Left ventricle myocardium superior (tissue), 1 donor: Measurements from ENCODE around the gene SDR9C7. TPM values are rescaled to one million over a fixed set of nuclear protein-coding genes. Genes with fewer than 3 reads are reported as not detected.
A peak's percentile ranks its signal among the peaks of the same experiment; 100 is the strongest.
"Not testable (repeated sequence)": the region's sequence is repeated elsewhere in the genome, so short reads cannot be mapped to it uniquely, and the experiment has no call there.

ENCODE experiments used
- ATAC-seq: fragments of 200-7000 bp; cut with Tn5 transposase; one replicate; pipeline ENCODE4 v1.9.1; 2020; ENCODE audit warnings: mild to moderate bottlenecking, moderate library complexity
- DNase-seq: peaks from one replicate; pipeline ENCODE4 v3.0.0-alpha.2; 2020
- intact Hi-C: fragments of 100-400 bp; cut with micrococcal nuclease; formaldehyde crosslinking; loops from one replicate; pipeline ENCODE4 v1.11.0; 2022
- total RNA-seq: library from RNA; stranded (reverse); fragmentation: NEBNext Ultra II Directional; extraction: Animal tissue kit (Norgen Biotek cat#: 25700); gene quantifications from one replicate; pipeline ENCODE4 v1.2.1, GENCODE V29; 2021
- donor health status: DM: no; HTN: yes; CAD: no; lungs with severe emphysema.

Gene SDR9C7
- total RNA-seq, 1 donor from 2014 or later, result not detected

DNA sequence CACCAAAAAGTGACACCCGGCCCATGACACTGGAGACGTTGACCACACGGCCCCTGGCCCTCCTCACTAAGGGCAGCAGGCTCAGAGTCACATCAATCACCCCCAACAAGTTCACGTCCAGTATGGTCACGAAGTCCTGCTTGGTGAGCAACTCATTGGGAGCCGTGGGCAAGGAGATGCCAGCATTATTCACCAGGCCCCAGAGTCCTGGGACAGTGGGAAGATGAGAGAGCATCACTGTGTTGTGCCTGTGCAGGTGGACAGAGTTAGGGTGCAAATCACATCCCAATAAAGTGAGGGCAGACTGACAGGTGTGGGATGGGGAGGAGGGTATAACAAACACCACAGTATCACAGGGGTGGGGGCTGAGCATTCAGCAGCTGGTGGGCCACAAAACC lies 20.7 kb upstream of the SDR9C7 start:
- intact Hi-C loops, result no loop called here
- no peak for DNase-seq

DNA sequence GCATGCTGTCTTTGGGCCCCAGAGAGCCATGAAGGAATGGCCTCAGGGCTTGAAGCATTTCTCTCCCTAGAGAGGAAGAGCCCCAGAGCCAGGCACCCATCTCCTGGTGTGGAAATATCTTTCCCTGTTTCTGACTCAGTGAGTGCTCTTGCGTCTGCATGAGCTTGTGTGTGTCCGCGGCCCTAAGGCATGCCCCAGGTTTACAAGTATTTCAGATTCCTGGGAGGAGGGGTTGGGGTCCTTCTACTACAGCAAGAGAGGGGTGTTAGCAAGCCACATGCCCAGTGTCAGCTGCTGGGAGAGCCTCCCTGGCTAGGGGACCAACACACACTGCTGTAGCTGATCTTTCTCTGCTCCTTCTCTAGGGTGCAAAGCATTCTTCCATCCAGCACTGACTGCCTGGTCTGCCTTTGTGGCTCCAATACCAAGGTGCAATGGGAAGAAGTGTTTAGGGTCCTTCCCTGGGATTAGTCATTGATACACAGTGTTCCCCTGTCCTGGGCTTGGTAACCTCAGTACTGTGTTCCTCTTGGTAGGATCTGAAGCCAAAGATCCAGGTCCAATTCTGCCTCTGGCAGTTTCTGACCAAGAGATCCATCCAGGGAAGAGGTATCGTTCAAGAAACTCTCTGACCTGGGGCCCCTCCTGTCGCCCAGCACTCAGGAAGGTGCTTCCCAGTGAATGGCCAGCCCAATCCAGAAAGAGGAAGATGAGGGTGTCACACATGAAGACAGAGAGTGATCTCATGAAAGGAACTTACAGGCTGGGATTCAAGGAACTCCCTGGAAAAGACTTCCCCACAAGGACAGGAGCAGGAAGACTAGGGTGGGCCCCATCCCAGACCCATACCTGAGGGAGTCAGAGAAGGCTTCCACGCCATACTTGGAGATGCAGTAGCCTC lies 20.1 kb upstream of the SDR9C7 start:
- ATAC-seq, result no peak
- intact Hi-C loops, result no loop called here
- DNase-seq, result no peak

More for the DNA sequence above, 20.7 kb upstream of the SDR9C7 start:
- no peak for ATAC-seq

DNA sequence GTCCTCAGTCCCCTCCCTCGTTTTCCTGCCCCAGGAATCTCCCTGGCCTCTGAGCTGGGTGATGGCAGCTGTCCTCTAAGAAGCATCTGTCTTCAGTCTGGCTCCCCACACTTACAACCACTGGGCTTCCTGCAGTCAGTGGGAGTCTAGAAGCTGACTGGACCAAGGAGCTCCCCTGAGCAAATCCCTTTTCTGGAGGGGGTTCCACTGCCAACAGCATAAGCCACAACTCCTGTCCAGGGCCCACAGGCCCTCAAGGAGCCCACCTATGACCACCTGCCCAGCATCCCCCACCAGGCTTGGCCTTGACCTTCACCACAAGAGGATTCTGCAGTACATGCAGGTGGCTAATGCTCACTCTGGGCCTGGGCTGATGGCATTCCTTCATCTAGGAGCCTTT lies 19.1 kb upstream of the SDR9C7 start:
- intact Hi-C loops, result no loop called here
- DNase-seq (no peak), ATAC-seq (no peak)

DNA sequence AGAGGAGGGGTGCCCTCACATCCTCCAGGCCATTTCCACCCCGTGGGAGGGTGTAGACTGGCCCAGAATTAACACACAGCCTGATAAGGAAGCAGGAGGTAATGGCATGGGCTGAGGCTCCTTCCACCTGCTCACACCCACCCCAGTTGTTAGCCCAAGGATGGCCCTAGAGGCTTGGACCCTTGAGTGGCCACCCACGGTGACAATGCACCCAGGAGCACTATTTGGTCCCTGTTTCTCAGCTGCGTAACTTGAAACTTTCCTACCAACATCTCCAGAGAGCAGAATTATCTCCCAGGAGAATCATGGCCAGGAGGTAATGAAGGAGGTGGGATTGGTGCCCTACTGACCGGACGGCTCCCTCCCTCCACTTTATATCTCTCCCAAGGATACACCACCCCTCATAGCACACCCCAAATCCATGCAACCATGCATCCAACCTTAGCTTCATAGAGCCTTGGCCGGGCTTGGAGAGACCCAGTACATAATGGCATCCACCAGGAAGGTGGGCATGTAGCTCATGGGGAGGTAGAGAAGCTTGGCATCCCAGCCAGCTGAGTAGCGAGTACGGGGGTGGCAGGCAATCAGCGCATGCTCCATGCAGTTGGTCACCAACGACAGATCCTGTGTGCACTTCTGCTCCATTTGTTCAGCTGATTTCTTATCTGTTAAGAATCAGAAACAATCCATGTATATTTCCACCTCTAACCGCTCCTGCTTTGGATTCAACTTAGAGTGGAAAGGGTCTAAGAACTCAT lies 17.6 kb upstream of the SDR9C7 start:
- no peak for DNase-seq
- no peak for ATAC-seq
- intact Hi-C loops, result no loop called here

- DNase-seq (no peak), ATAC-seq (no peak)
- intact Hi-C loops, result no loop called here
These were observed 14.7 kb upstream of the SDR9C7 start for GRCh38 chr12:56948881-56949280.

DNA sequence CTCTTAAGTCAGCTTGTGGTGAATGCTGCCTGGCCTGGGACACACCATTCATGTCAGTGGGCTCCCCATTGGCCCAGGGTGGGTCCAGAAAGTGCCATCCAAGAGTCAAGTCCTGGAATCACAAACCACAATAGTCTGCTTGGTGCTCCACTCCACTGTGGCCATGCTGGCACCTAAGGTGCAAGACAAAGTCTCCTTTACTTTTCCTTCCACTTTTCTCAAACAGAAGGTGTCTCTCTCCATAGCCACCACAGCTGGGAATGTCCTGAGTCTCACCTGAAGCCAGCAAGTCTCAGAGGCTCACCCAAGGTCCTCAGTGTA lies 14.2 kb upstream of the SDR9C7 start:
- intact Hi-C loops, result no loop called here
- ATAC-seq (no peak), DNase-seq (no peak)

DNA sequence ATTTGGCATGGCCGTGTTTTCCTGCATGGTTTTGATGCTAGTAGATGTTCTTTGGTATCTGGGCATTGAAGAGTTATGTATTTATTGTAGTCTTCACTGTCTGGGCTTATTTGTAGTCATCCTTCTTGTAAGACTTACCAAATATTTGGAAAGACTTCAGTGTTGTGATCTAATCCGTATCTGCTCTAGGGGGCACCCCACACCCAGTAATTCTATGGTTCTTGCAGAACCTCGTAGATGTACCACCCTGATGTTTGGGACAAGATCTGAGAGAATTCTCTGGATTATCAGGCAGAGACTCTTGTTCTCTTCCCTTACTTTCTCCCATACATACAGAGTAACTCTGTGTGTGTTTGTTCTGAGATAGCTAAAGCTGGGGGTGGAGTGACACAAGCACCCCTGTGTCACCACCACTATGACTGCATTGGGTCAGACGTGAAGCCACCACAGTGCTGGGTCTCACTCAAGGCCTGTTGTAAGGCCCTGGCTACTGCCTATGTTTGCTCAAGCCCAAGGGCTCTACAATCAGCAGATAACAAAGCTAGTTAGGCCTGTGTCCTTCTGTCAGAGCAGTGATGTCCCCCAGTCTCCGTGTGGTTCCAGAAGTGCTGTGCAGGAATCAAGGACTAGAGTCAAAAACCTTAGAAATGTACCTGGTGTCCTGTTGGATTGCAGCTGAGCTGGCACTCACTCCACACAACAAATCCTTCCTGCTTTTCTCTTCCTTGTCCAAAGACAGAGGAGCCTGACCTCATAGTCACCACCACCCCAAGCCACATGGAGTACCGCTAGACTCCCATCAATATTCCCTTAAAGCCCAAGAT lies 13.6 kb upstream of the SDR9C7 start:
- intact Hi-C loops, result no loop called here
- no peak for DNase-seq
- no peak for ATAC-seq

DNA sequence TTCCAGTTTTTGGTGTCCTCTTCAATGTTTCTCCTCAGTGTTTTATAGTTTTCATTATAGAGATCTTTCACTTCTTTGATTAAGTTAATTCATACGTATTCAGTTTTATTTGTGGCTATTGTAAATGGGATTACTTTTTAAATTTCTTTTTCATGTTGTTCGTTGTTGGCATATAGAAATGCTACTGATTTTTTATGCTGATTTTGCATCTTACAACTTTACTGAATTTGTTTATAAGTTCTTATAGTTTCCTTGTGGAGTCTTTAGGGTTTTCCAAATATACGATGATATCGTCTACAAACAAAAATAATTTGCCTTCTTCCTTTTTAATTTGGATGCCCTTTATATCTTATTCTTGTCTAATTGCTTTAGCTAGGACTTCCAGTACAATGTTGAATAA lies 9.7 kb upstream of the SDR9C7 start:
- no peak for DNase-seq
- intact Hi-C loops, result no loop called here
- no peak for ATAC-seq

DNA sequence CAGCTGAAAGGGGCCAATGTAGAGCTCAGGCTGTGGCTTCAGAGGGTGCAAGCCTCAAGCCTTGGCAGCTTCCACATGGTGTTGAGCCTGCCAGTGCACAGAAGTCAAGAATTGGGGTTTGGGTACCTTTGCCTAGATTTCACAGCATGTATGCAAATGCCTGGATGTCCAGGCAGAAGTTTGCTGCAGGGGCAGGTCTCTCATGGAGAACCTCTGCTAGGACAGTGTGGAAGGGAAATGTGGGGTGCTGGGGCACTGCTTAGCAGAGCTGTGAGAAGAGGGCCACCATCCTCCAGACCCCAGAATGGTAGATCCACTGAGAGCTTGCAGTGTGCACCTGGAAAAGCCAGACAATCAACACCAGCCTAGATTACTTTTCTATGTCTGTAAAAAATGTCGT lies 9.2 kb upstream of the SDR9C7 start:
- DNase-seq, intact Hi-C loops, ATAC-seq: not testable (repeated sequence)

GRCh38 chr12:56941299-56942017 lies 7.2 kb upstream of the SDR9C7 start:
- ATAC-seq, result no peak
- no peak for DNase-seq
- intact Hi-C loops, result no loop called here

DNA sequence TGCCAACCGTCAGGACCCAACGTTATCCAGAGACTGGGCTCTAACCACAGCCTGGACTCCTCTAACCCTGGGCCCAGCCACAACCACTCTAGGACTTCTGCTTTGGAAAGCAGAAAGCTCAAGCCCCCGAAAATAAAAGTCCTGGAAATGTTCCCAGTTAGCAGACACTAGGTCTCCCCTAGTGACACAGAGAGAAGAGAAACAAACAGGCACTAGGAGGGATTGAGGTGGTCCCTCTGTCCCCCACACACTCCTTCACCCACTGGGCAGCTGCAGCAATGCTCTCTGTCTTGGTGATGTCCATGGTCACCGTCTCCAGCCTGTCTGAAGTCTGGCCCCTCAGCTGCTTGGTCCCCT lies 6.7 kb upstream of the SDR9C7 start:
- ATAC-seq, intact Hi-C loops, DNase-seq: not testable (repeated sequence)

- intact Hi-C loops, result no loop called here
- DNase-seq (no peak), ATAC-seq (no peak)
These were observed 1.5 kb upstream of the SDR9C7 start for GRCh38 chr12:56935752-56936151.

GRCh38 chr12:56935157-56935556 lies 949 bp upstream of the SDR9C7 start:
- intact Hi-C loops, result no loop called here
- ATAC-seq, result no peak
- DNase-seq, result no peak

DNA sequence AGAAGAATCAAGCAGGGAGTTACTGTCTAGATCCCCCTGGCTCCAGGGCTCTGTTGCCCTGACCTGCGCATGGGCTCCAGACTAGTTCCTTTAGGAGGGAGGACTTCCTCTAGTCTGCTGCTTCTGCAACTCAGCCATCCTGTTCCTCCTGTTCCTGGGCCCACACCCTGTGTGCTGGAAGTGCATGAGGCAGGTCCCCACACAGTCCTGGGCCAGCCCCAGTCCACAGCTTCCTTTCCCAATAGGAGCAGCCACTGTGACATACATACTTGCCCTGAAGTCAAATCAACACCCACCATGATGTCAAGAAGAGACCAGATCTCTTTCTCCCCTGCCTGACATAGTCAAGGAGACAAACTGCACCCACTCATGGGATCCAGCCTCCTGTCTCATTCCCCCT lies 1.3 kb downstream of the SDR9C7 start:
- ATAC-seq (peak; percentile 81), DNase-seq (no peak)
- intact Hi-C loops, result no loop called here

GRCh38 chr12:56932146-56932545 lies 2.1 kb downstream of the SDR9C7 start:
- intact Hi-C loops, result no loop called here
- ATAC-seq (no peak), DNase-seq (no peak)

DNA sequence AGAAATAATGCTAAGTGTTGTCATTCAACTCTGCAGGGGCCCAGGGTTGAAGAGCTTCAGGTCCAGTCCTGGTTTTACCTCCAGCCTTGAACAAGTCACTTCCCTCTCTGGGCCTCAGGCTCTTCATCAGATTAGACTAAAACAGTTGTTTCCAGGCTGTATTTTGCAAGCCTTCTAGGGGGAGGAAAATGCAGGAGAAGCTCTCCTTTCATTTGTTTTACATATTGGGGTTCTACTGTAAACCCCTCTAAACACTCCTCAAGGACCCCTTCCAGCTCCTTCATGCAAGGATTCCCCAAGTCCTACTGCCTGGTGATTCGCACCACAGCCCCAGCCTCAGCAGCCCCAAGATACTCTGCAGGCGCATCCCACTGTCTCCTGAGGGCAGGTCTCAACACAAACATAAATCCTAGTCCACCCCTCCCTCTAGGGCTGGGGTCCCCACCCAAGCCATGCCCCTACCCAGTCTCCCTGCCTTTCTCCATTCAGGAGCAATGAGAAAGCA lies 2.7 kb downstream of the SDR9C7 start:
- intact Hi-C loops, result no loop called here
- ATAC-seq, result peak; percentile 43

DNA sequence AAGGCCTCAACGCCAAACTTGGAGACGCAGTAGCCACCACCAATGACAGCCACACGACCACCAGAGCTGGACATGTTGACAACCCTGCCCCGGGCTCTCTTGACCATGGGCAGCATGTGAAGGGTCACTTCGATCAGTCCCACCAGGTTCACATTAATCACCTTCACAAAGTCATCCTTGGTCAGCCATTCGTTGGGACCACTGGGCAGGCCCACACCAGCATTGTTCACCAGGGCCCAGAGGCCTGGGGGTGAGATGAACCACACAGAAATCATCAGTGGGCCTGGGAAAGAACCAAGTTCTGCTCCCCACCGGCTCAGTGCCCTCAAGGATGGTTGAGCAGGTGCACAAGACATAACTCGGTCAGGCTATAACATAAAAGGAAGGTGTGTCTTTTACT lies 4.0 kb downstream of the SDR9C7 start:
- DNase-seq, result no peak
- intact Hi-C loops, result no loop called here
- no peak for ATAC-seq

More for the DNA sequence above, 2.7 kb downstream of the SDR9C7 start:
- DNase-seq, result no peak

DNA sequence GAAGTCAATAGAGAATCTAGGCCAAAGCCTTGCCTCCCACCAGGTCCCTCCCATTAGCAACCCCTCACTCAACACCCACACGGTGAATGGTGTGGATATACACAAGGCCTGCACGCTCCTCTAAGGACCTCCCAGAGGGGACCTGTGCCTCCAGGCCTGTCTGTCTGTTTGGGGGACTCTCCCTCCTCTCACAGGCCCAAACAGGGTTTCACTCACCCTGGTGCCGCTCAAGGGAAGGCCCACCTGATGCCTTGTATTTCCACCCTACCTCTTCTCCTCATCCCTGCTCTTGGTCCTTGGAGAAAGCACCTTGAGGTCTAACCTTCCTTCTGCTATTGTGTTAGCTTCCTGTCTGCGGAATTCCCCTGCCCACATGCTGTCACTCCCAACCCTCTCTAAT lies 4.4 kb downstream of the SDR9C7 start:
- no peak for ATAC-seq
- intact Hi-C loops, result no loop called here
- no peak for DNase-seq

- ATAC-seq, result no peak
- intact Hi-C loops, result no loop called here
- no peak for DNase-seq
These were observed 5.9 kb downstream of the SDR9C7 start for GRCh38 chr12:56928262-56928661.
